K562 (cell line): Measurements from ENCODE around the gene PDGFD. TPM values are rescaled to one million over a fixed set of nuclear protein-coding genes. Genes with fewer than 3 reads are reported as not detected.

ENCODE experiments used
- ATAC-seq: fragments of 200-7000 bp; cut with Tn5 transposase; 3 replicates; pipeline ENCODE4 v1.9.1; 2020; ENCODE audit warnings: moderate library complexity
- BruUV-seq: library from RNA; stranded (reverse); fragments of 400-500 nt; replicated peaks from 2 replicates; lab custom pipeline; 2021; lab: Mats Ljungman, UMichigan
- CTCF ChIA-PET: fragments of 300-600 bp; formaldehyde crosslinking; extraction: SDS; loops from one replicate; lab custom pipeline; 2021; ENCODE audit warnings: low intra/inter-chr PET ratio; lab: Yijun Ruan, JAX
- POLR2A ChIA-PET: fragments of 300-600, 350-650 bp; sonication (Branson Sonifier 250); formaldehyde crosslinking; extraction: SDS; loops from one replicate; lab custom pipeline; 2021; ENCODE audit warnings: antibody characterized with exemption, inconsistent platforms; lab: Yijun Ruan, JAX
- DNase-seq, 4 experiments: peaks; one replicate each; pipeline versions ENCODE4 v3.0.0 to v3.0.0-alpha.2; 2011 to 2018; ENCODE audit warnings: low spot score in 3 of 4, mixed read lengths in 3 of 4; ENCODE audit errors: extremely low read depth in 1 of 4
- FAIRE-seq: peaks from 2 replicates; lab custom pipeline; 2011; peaks lifted over from hg19 to GRCh38; lab: Jason Lieb, UNC
- H2AFZ ChIP-seq: 2 replicates; pipeline ENCODE4 v1.6.0; 2011; ENCODE audit warnings: low read depth, low read length, control low read depth, inconsistent platforms
- H3K27ac ChIP-seq: fragments of 200-600 bp; 3 replicates; pipeline ENCODE4 v1.8.0; 2011; ENCODE audit warnings: low read depth, mild to moderate bottlenecking, control low read depth, inconsistent platforms, low read length, moderate library complexity, mixed read lengths; ENCODE audit errors: extremely low read depth
- H3K27me3 ChIP-seq, 2 experiments: fragments of 300-600 bp in 1 of 2; 2 replicates in 1 of 2; 3 replicates in 1 of 2; pipeline versions ENCODE4 v1.6.0 to v1.8.0; 2011; ENCODE audit warnings: inconsistent platforms in 2 of 2, low read length in 2 of 2, mild to moderate bottlenecking in 1 of 2, mixed read lengths in 1 of 2, moderate library complexity in 1 of 2; ENCODE audit not compliant: control insufficient read depth in 2 of 2, insufficient read depth in 2 of 2
- H3K36me3 ChIP-seq: fragments of 300-600 bp; 3 replicates; pipeline ENCODE4 v1.8.0; 2011; ENCODE audit warnings: mild to moderate bottlenecking, low read length, inconsistent platforms; ENCODE audit not compliant: control insufficient read depth, insufficient read depth
- H3K4me1 ChIP-seq, 2 experiments: fragments of 200-600 bp in 1 of 2; replicated peaks in 1 of 2; 2 replicates in 1 of 2; 3 replicates in 1 of 2; pipeline versions ENCODE4 v1.5.1 to v1.8.0; 2011; ENCODE audit warnings: inconsistent platforms in 2 of 2, low read length in 2 of 2, mild to moderate bottlenecking in 1 of 2, mixed read lengths in 1 of 2, moderate library complexity in 1 of 2; ENCODE audit not compliant: control insufficient read depth in 2 of 2, insufficient read depth in 2 of 2
- H3K4me2 ChIP-seq: 2 replicates; pipeline ENCODE4 v1.6.1; 2011; ENCODE audit warnings: low read length, control low read depth, inconsistent platforms, mixed read lengths; ENCODE audit not compliant: insufficient read depth
- H3K4me3 ChIP-seq: fragments of 200-600 bp; sonication (generic), shearing (Covaris generic); 2 replicates; pipeline ENCODE4 v1.5.1; 2016; ENCODE audit warnings: control low read depth, inconsistent platforms
- H3K79me2 ChIP-seq: fragments of 200-600 bp; 3 replicates; pipeline ENCODE4 v1.8.0; 2011; ENCODE audit warnings: low read length, inconsistent platforms; ENCODE audit not compliant: control insufficient read depth, insufficient read depth
- H3K9ac ChIP-seq, 2 experiments: 2 replicates each; pipeline versions ENCODE4 v1.6.0 to v1.6.1; 2011; ENCODE audit warnings: low read depth in 2 of 2, low read length in 2 of 2, control low read depth in 1 of 2, inconsistent platforms in 1 of 2, mild to moderate bottlenecking in 1 of 2, mixed read lengths in 1 of 2; ENCODE audit not compliant: insufficient read depth in 1 of 2
- H3K9me1 ChIP-seq: one replicate; pipeline ENCODE4 v1.6.0; 2011; ENCODE audit warnings: inconsistent platforms, mild to moderate bottlenecking, low read length, moderate library complexity; ENCODE audit not compliant: control insufficient read depth, insufficient read depth
- H3K9me3 ChIP-seq: replicated peaks from 2 replicates; pipeline ENCODE4 v1.5.1; 2011; ENCODE audit warnings: low read depth, low read length, inconsistent platforms; ENCODE audit not compliant: control insufficient read depth, insufficient read depth
- H4K20me1 ChIP-seq: replicated peaks from 2 replicates; pipeline ENCODE4 v1.6.1; 2011; ENCODE audit warnings: low read length, inconsistent platforms, mixed read lengths; ENCODE audit not compliant: control insufficient read depth, insufficient read depth
- AFF4 ChIP-seq: sonication (generic); formaldehyde crosslinking; IDR thresholded peaks from 2 replicates; pipeline ENCODE4 v1.8.0; 2023; ENCODE audit warnings: mild to moderate bottlenecking, missing genetic modification reagents
- ATF7 ChIP-seq: fragments of 450-650 bp; IDR thresholded peaks from 2 replicates; pipeline ENCODE4 v1.7.1; 2014; ENCODE audit warnings: mild to moderate bottlenecking, moderate library complexity
- BMI1 ChIP-seq: fragments of 150-350 bp; IDR thresholded peaks from 2 replicates; pipeline ENCODE4 v1.6.1; 2014; ENCODE audit warnings: low read length
- CBX3 ChIP-seq, 2 experiments: IDR thresholded peaks; 1 replicate in 1 of 2; 2 replicates in 1 of 2; pipeline ENCODE4 v1.6.1; 2012; ENCODE audit warnings: inconsistent platforms in 2 of 2, low read length in 2 of 2, borderline replicate concordance in 1 of 2, control low read depth in 1 of 2
- EP300 ChIP-seq: IDR thresholded peaks from 2 replicates; pipeline ENCODE4 v1.6.1; 2012; ENCODE audit warnings: low read length, improper control_type of control experiment
- FOSL1 ChIP-seq: fragments of 200-800 bp; sonication (Bioruptor generic); conservative IDR thresholded peaks from 2 replicates; pipeline ENCODE4 v1.6.1; 2016; ENCODE audit warnings: missing genetic modification characterization, missing compliant biosample characterization
- PHF8 ChIP-seq: fragments of 200-600 bp; sonication (generic); IDR thresholded peaks from 2 replicates; pipeline ENCODE4 v1.6.1; 2012; ENCODE audit warnings: mixed run types, mild to moderate bottlenecking, inconsistent platforms, low read length, moderate library complexity, borderline replicate concordance
- ZNF384 ChIP-seq: IDR thresholded peaks from 2 replicates; pipeline ENCODE4 v1.6.1; 2012; ENCODE audit warnings: low read depth, low read length, improper control_type of control experiment
- ZNF589 ChIP-seq: fragments of 200-800 bp; sonication (Bioruptor generic); IDR thresholded peaks from 2 replicates; pipeline ENCODE4 v1.6.1; 2016; ENCODE audit warnings: low read depth, missing genetic modification characterization, missing compliant biosample characterization
- ZNF764 ChIP-seq: fragments of 250-450 bp; sonication (Bioruptor Pico); IDR thresholded peaks from 2 replicates; pipeline ENCODE4 v1.4.0; 2020; ENCODE audit warnings: low read depth, mild to moderate bottlenecking, moderate library complexity
- WGBS: fragments of 100-300 bp; shearing (Covaris generic); methylation state at CpG from one replicate; pipeline ENCODE4 v1.1.6; 2016; ENCODE audit warnings: low coverage, mixed read lengths; ENCODE audit not compliant: insufficient coverage; ENCODE audit errors: missing lambda C conversion rate; 5-methylcytosine and 5-hydroxymethylcytosine counted together
- in situ Hi-C: fragments of 300-500 bp; cut with MboI; formaldehyde crosslinking; loops from 4 replicates; pipeline ENCODE4 v1.15.0; 2018; ENCODE audit warnings: inconsistent platforms, mixed read lengths
- intact Hi-C: fragments of 100-400 bp; cut with micrococcal nuclease; formaldehyde crosslinking; loops from 2 replicates; pipeline ENCODE4 v1.14.2; 2022
- polyA plus RNA-seq, 8 experiments: library from polyadenylated mRNA; depleted of rRNA in 4 of 8; stranded (reverse) in 5 of 8; unstranded in 3 of 8; fragments of >200 nt; fragmentation: Nextera tagmentation in 2 of 8; fragmentation: Illumina TruSeq in 1 of 8; extraction: Ambion mirVana in 2 of 8; extraction: Trizol in 1 of 8; gene quantifications; 2 replicates each; pipeline versions ENCODE4 v1.2.1 to v1.2.3, GENCODE V29; 2011 to 2014; ENCODE audit warnings: inconsistent platforms in 1 of 8, missing spikeins in 1 of 8
- total RNA-seq, 7 experiments: library from RNA; depleted of rRNA in 6 of 7; stranded (reverse); fragments of >200 nt in 6 of 7; fragmentation: Illumina TruSeq in 2 of 7; extraction: Trizol in 2 of 7; gene quantifications; 2 replicates each; pipeline versions ENCODE4 v1.2.1 to v1.2.3, GENCODE V29; 2011 to 2021; ENCODE audit warnings: low replicate concordance in 1 of 7
- TF ChIP-seq, protein P1 (sequence below): sonication (generic); formaldehyde crosslinking; IDR thresholded peaks from 2 replicates; pipeline ENCODE4 v1.8.0; 2022; ENCODE audit warnings: mild to moderate bottlenecking, missing genetic modification reagents

The PDGFD gene
- total and polyA plus RNA-seq, 9 of the 15 experiments (the other 6 are each of a cell fraction or from before 2014, with no cell fraction given), result 0.11 TPM; not detected in 8

DNA sequence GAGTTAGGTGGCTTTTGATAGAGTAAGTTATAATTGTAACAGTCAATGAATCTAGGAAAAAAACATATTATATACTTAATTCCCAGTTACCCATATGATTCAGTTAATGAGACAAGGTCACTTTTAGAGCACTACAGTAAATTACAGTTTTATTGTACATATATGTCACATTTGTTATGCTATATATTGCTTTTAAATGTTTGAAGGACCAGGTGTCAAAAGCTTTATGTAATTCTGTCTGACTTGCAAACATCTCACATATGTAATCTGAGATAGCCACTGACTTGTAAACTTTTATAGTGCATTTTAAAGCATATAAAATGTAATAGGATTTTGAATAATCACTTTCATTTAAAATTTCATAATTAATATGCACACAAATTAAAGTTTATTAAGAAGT is 36.7 kb upstream of the PDGFD start (continued):
- no peak for TF ChIP-seq PHF8
- TF ChIP-seq FOSL1, result no peak

DNA sequence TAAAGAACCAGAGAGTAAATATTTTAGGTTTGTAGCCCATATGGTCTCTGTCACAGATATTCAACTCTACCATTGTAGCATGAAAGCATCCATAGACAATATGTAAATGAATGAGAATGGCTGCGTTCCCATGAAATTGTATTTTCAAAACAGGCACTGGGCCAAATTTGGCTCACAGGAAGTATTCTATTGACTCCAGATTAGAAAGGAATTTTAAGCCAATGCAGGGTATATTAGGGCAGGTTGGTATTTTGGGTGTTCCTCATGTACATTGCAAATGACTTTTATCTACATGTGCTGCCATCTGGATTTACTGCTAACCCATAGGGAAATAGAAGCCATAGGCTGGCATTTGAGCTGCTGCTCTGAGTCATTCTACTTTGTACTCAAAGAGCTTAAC is 35.1 kb upstream of the PDGFD start:
- no peak overlapping the region for H3K9ac ChIP-seq
- H2AFZ ChIP-seq, result no peak overlapping the region
- H3K27ac ChIP-seq, result no peak overlapping the region
- WGBS, result 0% methylated on average over 1 of the region's 1 CpG
- no peaks in the 10 kb centered on the region for H3K27me3 ChIP-seq
- in situ Hi-C loops, result no loop called here
- intact Hi-C loops, result no loop called here
- no peak for ATAC-seq
- CTCF ChIA-PET, result no interaction called here
- POLR2A ChIA-PET, result no interaction called here
- no peak for TF ChIP-seq ZNF384
- TF ChIP-seq ATF7, result no peak
- TF ChIP-seq, protein P1, sequence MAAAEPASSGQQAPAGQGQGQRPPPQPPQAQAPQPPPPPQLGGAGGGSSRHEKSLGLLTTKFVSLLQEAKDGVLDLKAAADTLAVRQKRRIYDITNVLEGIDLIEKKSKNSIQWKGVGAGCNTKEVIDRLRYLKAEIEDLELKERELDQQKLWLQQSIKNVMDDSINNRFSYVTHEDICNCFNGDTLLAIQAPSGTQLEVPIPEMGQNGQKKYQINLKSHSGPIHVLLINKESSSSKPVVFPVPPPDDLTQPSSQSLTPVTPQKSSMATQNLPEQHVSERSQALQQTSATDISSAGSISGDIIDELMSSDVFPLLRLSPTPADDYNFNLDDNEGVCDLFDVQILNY (CRISPR knock-in tag), result no peak
- TF ChIP-seq EP300, result no peak
- TF ChIP-seq BMI1, result no peak
- TF ChIP-seq ZNF589 (CRISPR knock-in tag), result no peak
- TF ChIP-seq AFF4, result no peak
- TF ChIP-seq CBX3 (IDR thresholded peaks at IDR 0.05; ENCODE audit: borderline replicate concordance in 1 of 2, low read length in 2 of 2), result no peak
- TF ChIP-seq ZNF764, result no peak
- H3K36me3 ChIP-seq, result no peaks in the 10 kb centered on the region
- no peak for FAIRE-seq
- no TSS peak for BruUV-seq
- H3K79me2 ChIP-seq, result no peaks in the 10 kb centered on the region
- no peaks in the 10 kb centered on the region for H3K9me1 ChIP-seq
- no peaks in the 10 kb centered on the region for H4K20me1 ChIP-seq
- no peak for DNase-seq
- H3K4me1 ChIP-seq, result no peaks in the 10 kb centered on the region
- H3K4me2 ChIP-seq, result no peak overlapping the region
- H3K4me3 ChIP-seq, result no peak overlapping the region
- no peaks in the 10 kb centered on the region; the same call in 1 of the 2 replicates for H3K9me3 ChIP-seq
